Measurements from ENCODE around the gene STK32B.

STK32B gene

DNA sequence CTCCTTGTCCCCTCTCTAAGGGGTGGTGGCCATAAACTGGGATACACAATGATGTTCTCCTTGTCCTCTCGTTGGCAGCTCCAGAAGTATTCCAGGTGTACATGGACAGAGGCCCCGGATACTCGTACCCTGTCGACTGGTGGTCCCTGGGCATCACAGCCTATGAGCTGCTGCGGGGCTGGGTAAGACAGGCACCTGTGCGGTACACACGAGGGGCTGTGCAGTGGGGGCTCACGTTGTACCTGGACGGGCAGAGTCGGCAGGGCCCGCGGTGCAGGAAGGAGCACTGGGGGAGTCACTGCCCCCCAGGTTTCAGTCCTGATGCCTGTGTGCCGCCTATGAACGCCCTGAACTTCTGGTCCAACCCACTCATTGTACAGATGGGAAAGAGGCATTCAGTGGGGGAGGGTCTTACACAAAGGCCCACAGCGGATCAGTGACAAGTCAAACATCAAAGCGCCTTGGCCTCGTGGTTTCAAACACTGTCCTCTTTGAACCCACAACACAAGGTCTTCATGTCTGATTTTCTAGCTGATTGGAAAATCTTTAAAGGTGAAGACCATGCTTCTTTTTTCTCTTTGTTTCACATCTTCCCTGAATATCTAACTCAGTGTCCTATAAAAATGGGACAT lies 395.4 kb downstream of the STK32B start:
- DNase-seq (ENCODE audit: low read depth), result no peak

GRCh38 chr4:5447755-5448154 lies 396.5 kb downstream of the STK32B start:
- no peak for DNase-seq (ENCODE audit: low read depth)

- no peak for DNase-seq (ENCODE audit: low read depth)
These were observed 396.9 kb downstream of the STK32B start for GRCh38 chr4:5448221-5448620.

DNA sequence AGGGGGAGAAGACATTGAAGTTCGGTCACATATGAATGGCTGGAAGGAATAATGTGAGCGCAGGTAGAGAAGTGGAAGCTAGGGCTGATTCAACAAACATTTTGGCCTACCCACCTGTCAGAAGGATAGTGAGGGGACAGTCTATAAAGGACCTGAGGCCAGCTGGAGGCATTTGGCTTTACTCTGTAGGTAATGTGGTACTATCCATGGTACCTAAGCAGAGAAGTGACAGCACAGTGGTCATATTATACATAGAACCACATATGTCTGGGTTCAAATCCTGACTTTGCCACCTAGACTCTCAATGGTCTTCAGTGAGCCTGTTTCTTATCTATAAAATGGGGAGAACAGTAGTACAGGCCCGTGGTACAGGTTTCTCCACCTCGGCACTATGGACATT lies 400.0 kb downstream of the STK32B start:
- no peak for DNase-seq (ENCODE audit: low read depth)

DNA sequence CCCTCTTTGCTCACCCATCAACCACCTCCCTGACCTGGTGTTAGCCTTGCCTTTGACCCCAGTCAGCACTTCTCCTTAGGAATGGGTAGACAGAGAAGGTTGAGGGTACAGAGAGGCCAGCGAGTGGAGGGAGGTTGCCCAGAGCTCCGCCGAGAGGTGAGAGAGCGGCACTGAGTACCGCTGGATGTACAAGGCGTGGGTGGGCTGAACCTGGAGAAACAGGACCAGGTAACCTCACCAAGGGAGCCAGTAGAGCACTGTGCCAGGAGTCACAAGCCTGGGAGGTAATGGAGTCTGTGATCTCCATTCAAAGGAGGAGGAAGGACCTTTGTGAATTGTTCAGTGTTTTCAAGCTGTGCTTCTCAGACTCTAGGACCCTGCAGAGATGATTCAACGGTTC lies 400.9 kb downstream of the STK32B start:
- DNase-seq (ENCODE audit: low read depth), result no peak

GRCh38 chr4:5455003-5455585 lies 403.8 kb downstream of the STK32B start:
- DNase-seq (ENCODE audit: low read depth), result no peak

- no peak for DNase-seq (ENCODE audit: low read depth)
These were observed 405.1 kb downstream of the STK32B start for GRCh38 chr4:5456296-5456845.

DNA sequence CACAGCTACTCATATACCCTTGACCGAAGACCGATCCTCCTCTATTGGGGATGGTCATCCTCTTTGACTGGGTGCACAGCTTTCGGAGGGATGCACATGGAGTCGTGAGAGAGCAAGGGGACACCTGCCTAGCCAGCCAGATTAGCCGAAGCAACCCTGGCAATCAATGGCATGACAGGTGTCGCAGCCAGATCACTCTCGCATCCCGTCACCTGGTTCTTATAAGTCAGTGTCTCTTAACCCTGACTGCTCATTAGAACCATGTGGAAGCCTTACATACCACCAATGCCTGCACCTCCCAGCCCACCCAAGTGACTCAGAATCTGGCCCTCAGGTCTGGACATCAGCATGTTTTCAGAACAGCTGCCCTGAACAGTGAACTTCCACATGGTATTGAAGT lies 407.4 kb downstream of the STK32B start:
- no peak for DNase-seq (ENCODE audit: low read depth)

DNA sequence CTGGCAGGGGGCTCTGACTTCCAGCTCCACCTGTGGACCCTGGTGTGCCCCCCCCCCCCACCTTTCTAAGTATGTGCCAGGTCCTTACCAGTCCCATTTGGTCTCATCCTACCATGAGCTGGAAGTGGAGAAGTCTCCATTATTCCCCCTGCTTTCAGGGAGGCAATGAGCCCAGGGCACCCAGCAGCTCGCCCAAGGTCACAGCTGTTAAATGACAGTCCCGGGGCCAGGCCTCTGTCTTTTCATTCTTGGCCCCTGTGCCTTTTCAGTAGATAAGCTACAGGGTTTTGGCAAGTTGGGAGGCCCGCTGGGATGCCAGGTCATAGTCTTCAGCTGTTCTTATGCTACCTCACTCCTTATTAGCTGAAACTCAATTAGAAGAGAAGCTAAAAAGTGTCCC lies 408.0 kb downstream of the STK32B start:
- DNase-seq (ENCODE audit: low read depth), result no peak

DNA sequence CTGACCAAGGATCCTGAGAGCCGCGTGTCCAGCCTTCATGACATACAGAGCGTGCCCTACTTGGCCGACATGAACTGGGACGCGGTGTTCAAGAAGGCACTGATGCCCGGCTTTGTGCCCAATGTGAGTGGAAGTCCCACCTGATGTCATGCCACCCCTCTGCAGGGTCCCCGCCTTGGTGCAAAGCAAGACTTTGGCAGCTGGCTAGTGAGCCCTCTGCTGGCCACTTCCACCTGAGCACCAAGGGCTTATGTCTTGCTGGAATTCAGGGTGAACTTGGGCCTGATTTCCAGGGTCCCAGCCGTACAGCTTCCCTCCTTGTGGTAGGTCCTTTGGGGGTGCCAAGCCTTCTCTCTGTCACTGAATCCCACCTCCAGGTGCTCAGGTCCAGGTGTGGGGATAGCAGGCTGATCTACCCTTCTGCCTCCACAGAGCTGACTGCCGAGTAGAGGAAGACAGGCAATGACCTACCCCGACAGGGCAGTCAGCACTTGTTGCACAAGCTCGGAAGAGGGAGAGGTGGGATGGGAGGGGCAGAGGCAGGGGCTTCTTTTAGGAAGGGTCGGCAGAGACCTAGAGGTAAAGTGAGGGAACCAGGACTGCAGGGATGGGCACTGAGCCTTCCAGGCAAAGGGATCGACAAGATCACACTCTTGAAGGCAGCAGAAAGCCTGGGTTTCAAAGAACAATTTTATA lies 409.0 kb downstream of the STK32B start:
- no peak for DNase-seq (ENCODE audit: low read depth)

DNA sequence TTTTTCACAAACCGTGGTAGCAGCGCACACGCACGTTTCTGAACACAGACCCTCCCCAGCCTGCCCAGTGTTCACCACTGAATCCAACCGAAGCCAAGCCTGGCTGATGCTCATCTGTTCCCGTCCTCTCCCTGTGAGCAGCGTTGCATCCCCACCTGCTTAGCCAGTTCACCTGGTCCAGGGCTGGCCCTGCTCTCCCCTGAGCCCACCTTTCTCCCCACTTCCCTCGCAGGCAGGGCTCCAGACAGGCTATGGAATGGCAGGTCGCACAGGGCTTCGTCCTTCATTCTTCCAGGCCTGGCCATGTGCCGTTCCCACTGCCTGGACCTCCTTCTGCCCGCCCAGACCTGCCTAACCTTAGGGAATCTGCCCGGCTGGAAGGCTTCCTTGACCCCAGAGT lies 410.2 kb downstream of the STK32B start:
- no peak for DNase-seq (ENCODE audit: low read depth)

DNA sequence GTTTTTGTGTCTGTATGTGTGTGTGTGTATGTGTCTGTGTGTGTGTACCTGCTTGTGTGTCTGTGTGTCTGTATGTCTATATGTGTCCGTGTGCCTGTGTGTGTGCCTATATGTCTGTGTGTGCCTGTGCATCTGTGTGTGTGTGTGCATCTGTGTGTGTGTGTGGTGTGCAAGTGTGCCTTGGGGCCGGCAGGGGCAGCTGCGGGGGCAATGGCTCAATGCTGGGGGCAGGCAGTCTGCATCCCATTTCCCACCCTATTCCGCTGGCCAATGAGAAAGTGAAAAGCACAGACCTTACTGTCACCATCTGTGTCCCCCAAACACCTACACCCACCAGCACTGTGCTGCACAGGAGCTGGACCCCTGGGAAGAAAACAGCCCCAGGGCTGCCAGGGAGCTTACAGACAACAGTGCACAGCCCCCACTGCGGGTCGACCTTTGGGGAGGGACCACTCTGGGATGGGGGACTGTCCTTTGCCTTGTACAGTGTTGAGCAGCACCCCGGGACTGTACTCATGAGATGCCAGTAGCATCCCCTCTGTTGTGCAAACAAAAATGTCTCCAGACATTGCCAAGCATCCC lies 411.1 kb downstream of the STK32B start:
- no peak for DNase-seq (ENCODE audit: low read depth)

- DNase-seq (ENCODE audit: low read depth), result no peak
These were observed 411.6 kb downstream of the STK32B start for GRCh38 chr4:5462896-5463295.

DNA sequence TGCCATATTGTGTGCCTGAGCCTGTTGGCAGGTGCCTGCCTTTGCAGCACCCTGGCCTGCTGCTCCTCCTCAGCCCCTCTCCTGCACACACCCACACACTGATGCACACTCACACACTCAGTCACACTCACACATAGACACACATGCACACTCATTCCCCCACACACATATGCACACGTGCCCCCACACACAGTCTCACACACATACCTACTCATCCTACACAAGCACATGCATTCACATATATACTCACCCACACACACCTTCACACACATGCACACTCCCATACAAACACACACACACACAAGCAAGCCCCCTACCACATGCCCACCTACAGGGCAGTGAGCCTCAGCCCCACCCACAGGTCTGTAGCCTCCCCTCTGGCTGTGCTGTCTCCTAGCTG lies 412.1 kb downstream of the STK32B start:
- no peak for DNase-seq (ENCODE audit: low read depth)

DNA sequence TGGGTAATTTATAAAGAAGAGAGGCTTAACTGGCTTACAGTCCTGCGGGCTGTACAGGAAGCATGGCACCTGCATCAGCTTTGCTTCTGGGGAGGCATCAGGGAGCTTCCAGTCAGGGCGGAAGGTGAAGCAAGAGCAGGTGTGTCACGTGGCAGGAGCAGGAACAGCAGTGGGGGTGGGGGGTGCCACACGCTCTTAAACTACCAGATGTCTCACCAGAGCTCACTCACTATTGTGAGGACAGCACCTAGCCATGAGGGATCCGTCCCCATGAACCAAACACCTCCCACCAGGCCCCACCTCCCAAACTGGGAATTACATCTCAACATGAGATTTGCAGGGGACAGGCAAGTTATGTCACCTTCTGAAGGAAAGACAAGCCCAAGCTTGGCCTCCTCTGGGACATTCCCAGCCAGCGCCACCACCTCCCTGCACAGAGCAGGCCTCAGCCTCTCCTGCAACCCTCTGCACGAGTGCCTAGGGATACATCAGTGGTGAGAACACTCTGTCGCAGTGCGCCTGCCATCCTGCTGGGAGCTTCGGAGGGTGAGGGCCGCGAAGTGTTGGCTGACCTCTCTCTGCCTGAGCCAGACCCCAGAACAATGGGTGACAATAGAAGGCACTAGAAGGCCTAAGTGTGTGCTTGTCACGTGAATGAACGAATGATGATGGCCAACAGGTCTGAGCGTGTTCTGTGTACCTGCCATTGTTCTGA lies 412.8 kb downstream of the STK32B start:
- DNase-seq (ENCODE audit: low read depth), result no peak

- DNase-seq (ENCODE audit: low read depth), result no peak
These were observed 414.2 kb downstream of the STK32B start for GRCh38 chr4:5465529-5465928.

GRCh38 chr4:5465956-5466355 lies 414.7 kb downstream of the STK32B start:
- DNase-seq (ENCODE audit: low read depth), result no peak

DNA sequence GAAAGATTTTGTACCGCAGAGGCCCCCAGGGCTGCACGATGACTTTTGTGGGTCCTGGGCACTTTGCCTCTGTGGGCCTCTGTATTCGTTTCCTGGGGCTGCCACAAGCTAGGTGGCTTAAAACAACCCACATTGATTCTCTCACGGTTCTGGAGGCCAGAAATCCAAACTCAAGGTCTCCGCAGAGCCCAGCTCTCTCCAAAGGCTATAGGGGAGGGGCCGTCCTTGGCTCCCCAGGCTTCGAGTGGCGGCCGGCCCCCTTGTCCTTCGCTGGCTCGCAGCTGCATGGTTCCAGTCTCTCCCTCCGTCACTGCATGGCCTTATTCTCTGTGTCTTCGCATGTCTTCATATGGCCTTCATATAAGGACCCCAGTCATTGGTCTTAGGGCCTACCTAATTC lies 415.8 kb downstream of the STK32B start:
- DNase-seq (ENCODE audit: low read depth), result no peak

DNA sequence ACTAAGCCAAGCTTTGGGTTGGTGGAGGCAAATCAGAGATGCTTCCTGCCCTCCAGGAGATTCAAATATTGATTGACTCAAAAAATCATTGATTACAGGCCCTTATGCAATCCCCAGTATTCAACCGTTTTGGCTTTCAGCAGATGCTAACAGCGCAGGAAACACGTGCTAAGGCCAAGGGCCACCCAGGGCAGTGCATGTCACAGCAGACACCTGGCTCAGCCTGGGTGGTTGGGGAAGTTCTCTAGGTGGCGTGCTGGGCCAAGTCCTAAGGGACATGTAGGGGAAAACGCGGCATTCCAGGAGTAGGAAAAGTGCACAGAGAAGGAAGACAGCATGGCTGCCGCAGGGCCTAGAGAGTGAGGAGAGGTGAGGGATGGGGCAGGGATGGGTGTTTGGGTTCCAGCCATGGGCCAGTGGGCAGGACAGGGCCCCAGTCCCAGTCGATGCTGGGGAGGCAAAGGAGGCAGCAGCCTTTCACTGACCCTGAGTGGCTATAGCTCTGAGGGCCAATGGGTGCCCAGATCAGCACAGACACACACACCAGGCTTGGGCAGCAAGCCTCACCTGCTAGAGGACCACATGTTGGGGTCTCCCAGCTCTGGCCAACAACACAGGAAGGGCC lies 418.0 kb downstream of the STK32B start:
- DNase-seq (ENCODE audit: low read depth), result no peak

- DNase-seq (ENCODE audit: low read depth), result no peak
These were observed 418.6 kb downstream of the STK32B start for GRCh38 chr4:5469861-5470260.

DNA sequence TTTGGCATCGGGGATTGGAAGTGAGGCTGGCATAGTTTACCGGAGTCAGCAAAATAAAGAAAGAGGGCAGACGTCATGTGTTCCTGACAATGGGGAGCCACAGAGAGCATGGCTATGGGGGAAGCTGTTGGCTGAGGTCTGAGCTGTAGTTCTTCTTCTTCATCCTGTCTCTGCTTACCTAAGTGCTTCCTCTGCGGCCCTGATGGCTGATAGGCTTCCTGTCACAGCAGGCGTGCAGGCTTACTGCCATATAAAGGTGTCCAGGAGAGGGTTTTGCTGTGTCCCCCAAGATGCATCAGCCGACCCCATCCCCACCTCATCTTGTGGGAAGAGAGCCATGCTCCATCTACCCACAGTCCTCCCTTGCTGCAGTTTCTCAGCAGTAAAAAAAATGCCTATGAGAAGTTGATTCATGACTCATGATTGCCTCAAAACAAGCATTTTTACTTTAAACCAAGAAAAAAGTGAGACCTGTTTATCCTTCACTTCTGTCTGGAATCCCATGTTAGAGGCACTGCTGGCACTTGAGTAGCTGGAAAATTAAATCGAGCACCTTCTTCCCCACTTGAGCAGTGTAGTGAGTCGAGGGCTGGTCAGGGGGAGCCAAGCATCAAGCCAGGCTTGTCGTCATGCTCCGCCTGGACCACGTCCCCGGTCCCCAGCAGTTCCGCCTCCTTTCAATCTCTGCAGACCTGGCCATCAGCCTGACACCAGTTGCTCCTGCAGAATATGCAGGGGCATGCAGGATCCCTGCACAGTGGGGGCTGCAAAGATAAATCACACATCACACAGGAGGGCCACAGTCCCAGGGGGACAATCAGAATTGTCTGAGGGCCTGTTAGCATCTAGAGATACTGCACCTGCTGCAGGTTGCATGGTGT lies 419.3 kb downstream of the STK32B start:
- DNase-seq (ENCODE audit: low read depth), result no peak

Data from activated T-cell treated with anti-CD3 and anti-CD28 coated beads for 24 hours (primary cell).